Fibroblast of lung (primary cell): ENCODE results near the gene ATG14. TPM values are rescaled to one million over a fixed set of nuclear protein-coding genes. Genes with fewer than 3 reads are reported as not detected.

ENCODE experiments used
- DNase-seq, 2 donors: peaks; one replicate each; pipeline versions ENCODE4 v3.0.0 to v3.0.0-alpha.2; 2010; ENCODE audit warnings: low read depth in 2 of 2
- H2AFZ ChIP-seq: 2 replicates; pipeline ENCODE4 v1.5.1; 2012; ENCODE audit warnings: low read length, control low read depth, inconsistent platforms
- H3K27ac ChIP-seq: 2 replicates; pipeline ENCODE4 v1.5.1; 2011; ENCODE audit warnings: low read length, control low read depth; ENCODE audit not compliant: insufficient read depth
- H3K27me3 ChIP-seq: 2 replicates; pipeline ENCODE4 v1.5.1; 2011; ENCODE audit warnings: mild to moderate bottlenecking, low read length; ENCODE audit not compliant: control insufficient read depth, insufficient read depth
- H3K36me3 ChIP-seq: 2 replicates; pipeline ENCODE4 v1.5.1; 2011; ENCODE audit warnings: low read length; ENCODE audit not compliant: control insufficient read depth, insufficient read depth
- H3K4me1 ChIP-seq: 2 replicates; pipeline ENCODE4 v1.5.1; 2011; ENCODE audit warnings: low read length; ENCODE audit not compliant: control insufficient read depth, insufficient read depth; ENCODE audit errors: extremely low read depth
- H3K4me2 ChIP-seq: 2 replicates; pipeline ENCODE4 v1.5.1; 2011; ENCODE audit warnings: low read length, control low read depth; ENCODE audit not compliant: insufficient read depth; ENCODE audit errors: extremely low read depth
- H3K4me3 ChIP-seq, 4 experiments: fragments of 200-600 bp in 1 of 4; sonication (generic) in 1 of 4; replicated peaks in 1 of 4; 2 replicates each; pipeline ENCODE4 v1.5.1; 2011 to 2016; ENCODE audit warnings: low read length in 4 of 4, low read depth in 3 of 4, mild to moderate bottlenecking in 3 of 4, control low read depth in 2 of 4, inconsistent platforms in 1 of 4, mixed read lengths in 1 of 4; ENCODE audit not compliant: insufficient read depth in 1 of 4; ENCODE audit errors: control extremely low read depth in 1 of 4
- H3K79me2 ChIP-seq: 2 replicates; pipeline ENCODE4 v1.5.1; 2012; ENCODE audit warnings: mild to moderate bottlenecking, low read length, inconsistent platforms; ENCODE audit not compliant: control insufficient read depth, insufficient read depth
- H3K9ac ChIP-seq: 2 replicates; pipeline ENCODE4 v1.5.1; 2011; ENCODE audit warnings: mild to moderate bottlenecking, low read length, control low read depth; ENCODE audit not compliant: insufficient read depth
- H3K9me3 ChIP-seq: 2 replicates; pipeline ENCODE4 v1.5.1; 2012; ENCODE audit warnings: low read depth, low read length; ENCODE audit not compliant: control insufficient read depth, insufficient read depth
- H4K20me1 ChIP-seq: 2 replicates; pipeline ENCODE4 v1.5.1; 2011; ENCODE audit warnings: low read length; ENCODE audit not compliant: control insufficient read depth, insufficient read depth; ENCODE audit errors: extremely low read depth
- CTCF ChIP-seq, 2 donors: IDR thresholded peaks in 1 of 2; conservative IDR thresholded peaks in 1 of 2; 1 replicate in 1 of 2; 2 replicates in 1 of 2; pipeline ENCODE4 v1.5.1; 2011 to 2012; ENCODE audit warnings: low read length in 2 of 2, control low read depth in 1 of 2, inconsistent platforms in 1 of 2, low read depth in 1 of 2, mild to moderate bottlenecking in 1 of 2
- EZH2 ChIP-seq: IDR thresholded peaks from 2 replicates; pipeline ENCODE4 v1.5.1; 2012; ENCODE audit warnings: low read length, control low read depth, mild to moderate bottlenecking; ENCODE audit errors: missing control alignments
- polyA plus RNA-seq, 2 donors: library from polyadenylated mRNA; depleted of rRNA in 1 of 2; stranded (reverse) in 1 of 2; unstranded in 1 of 2; fragments of >200 nt; gene quantifications; 2 replicates each; pipeline ENCODE4 v1.2.1, GENCODE V29; 2011 to 2012; ENCODE audit warnings: missing spikeins in 1 of 2
- total RNA-seq: library from RNA; depleted of rRNA; stranded (reverse); fragments of >200 nt; gene quantifications from 2 replicates; pipeline ENCODE4 v1.2.1, GENCODE V29; 2014

Gene ATG14
- total and polyA plus RNA-seq, 2 donors (not counting 1 experiment from before 2014, with no cell fraction given): 9.9 to 21.6 TPM

- Histone ChIP-seq H3K27ac (no peak overlapping the region), H3K4me1 (no peaks in the 10 kb centered on the region), H3K27me3 (no peaks in the 10 kb centered on the region), H4K20me1 (no peaks in the 10 kb centered on the region), H3K9me3 (no peaks in the 10 kb centered on the region), H3K9ac (no peak overlapping the region), H3K79me2 (no peaks in the 10 kb centered on the region), H3K4me2 (no peak overlapping the region), H3K36me3 (no peaks in the 10 kb centered on the region), H3K4me3 (no peak overlapping the region), H2AFZ (no peak overlapping the region)
- TF ChIP-seq CTCF (conservative IDR thresholded peaks at IDR 0.05 in 1 of 2, IDR thresholded peaks at IDR 0.05 in 1 of 2; ENCODE audit: low read depth in 1 of 2, low read length in 2 of 2) (no peak), EZH2 (no peak)
- no peak for DNase-seq
Measured at GRCh38 chr14:55418411-55418810, 6.8 kb upstream of the ATG14 start.

GRCh38 chr14:55417955-55418354 is 6.3 kb upstream of the ATG14 start:
- DNase-seq: no peak
- Histone ChIP-seq H3K9me3 (no peaks in the 10 kb centered on the region), H3K27ac (no peak overlapping the region), H3K36me3 (no peaks in the 10 kb centered on the region), H4K20me1 (no peaks in the 10 kb centered on the region), H2AFZ (no peak overlapping the region), H3K4me3 (no peak overlapping the region), H3K4me2 (no peak overlapping the region), H3K9ac (no peak overlapping the region), H3K27me3 (no peaks in the 10 kb centered on the region), H3K4me1 (no peaks in the 10 kb centered on the region), H3K79me2 (no peaks in the 10 kb centered on the region)
- TF ChIP-seq CTCF (conservative IDR thresholded peaks at IDR 0.05 in 1 of 2, IDR thresholded peaks at IDR 0.05 in 1 of 2; ENCODE audit: low read depth in 1 of 2, low read length in 2 of 2) (no peak), EZH2 (no peak)

- H3K9me3 ChIP-seq: no peaks in the 10 kb centered on the region
- H3K79me2 ChIP-seq: no peaks in the 10 kb centered on the region
- peaks cover 3% of the 10 kb centered on the region for H3K4me1 ChIP-seq
- peak; percentile 31 to 50 for TF ChIP-seq CTCF (conservative IDR thresholded peaks at IDR 0.05 in 1 of 2, IDR thresholded peaks at IDR 0.05 in 1 of 2; ENCODE audit: low read depth in 1 of 2, low read length in 2 of 2)
- TF ChIP-seq EZH2: no peak
- no peak overlapping the region for H3K27ac ChIP-seq
- H3K9ac ChIP-seq: no peak overlapping the region
- no peak overlapping the region for H3K4me3 ChIP-seq
- DNase-seq: no peak
- H3K4me2 ChIP-seq: no peak overlapping the region
- no peaks in the 10 kb centered on the region for H3K27me3 ChIP-seq
- no peak overlapping the region for H2AFZ ChIP-seq
- no peaks in the 10 kb centered on the region for H4K20me1 ChIP-seq
- H3K36me3 ChIP-seq: no peaks in the 10 kb centered on the region
Measured at GRCh38 chr14:55416866-55417265, 5.2 kb upstream of the ATG14 start.
